K562 (cell line): ENCODE data around the gene FAM217B. TPM values are rescaled to one million over a fixed set of nuclear protein-coding genes. Genes with fewer than 3 reads are reported as not detected.

Source experiments
- ATAC-seq: fragments of 200-7000 bp; cut with Tn5 transposase; 3 replicates; pipeline ENCODE4 v1.9.1; 2020; ENCODE audit warnings: moderate library complexity
- BruUV-seq: library from RNA; stranded (reverse); fragments of 400-500 nt; replicated peaks from 2 replicates; lab custom pipeline; 2021; lab: Mats Ljungman, UMichigan
- CTCF ChIA-PET: fragments of 300-600 bp; formaldehyde crosslinking; extraction: SDS; loops from one replicate; lab custom pipeline; 2021; ENCODE audit warnings: low intra/inter-chr PET ratio; lab: Yijun Ruan, JAX
- POLR2A ChIA-PET: fragments of 300-600, 350-650 bp; sonication (Branson Sonifier 250); formaldehyde crosslinking; extraction: SDS; loops from one replicate; lab custom pipeline; 2021; ENCODE audit warnings: antibody characterized with exemption, inconsistent platforms; lab: Yijun Ruan, JAX
- DNase-seq, 4 experiments: peaks; one replicate each; pipeline versions ENCODE4 v3.0.0 to v3.0.0-alpha.2; 2011 to 2018; ENCODE audit warnings: low spot score in 3 of 4, mixed read lengths in 3 of 4; ENCODE audit errors: extremely low read depth in 1 of 4
- FAIRE-seq: peaks from 2 replicates; lab custom pipeline; 2011; peaks lifted over from hg19 to GRCh38; lab: Jason Lieb, UNC
- H2AFZ ChIP-seq: 2 replicates; pipeline ENCODE4 v1.6.0; 2011; ENCODE audit warnings: low read depth, low read length, control low read depth, inconsistent platforms
- H3K27ac ChIP-seq: fragments of 200-600 bp; 3 replicates; pipeline ENCODE4 v1.8.0; 2011; ENCODE audit warnings: low read depth, mild to moderate bottlenecking, control low read depth, inconsistent platforms, low read length, moderate library complexity, mixed read lengths; ENCODE audit errors: extremely low read depth
- H3K27me3 ChIP-seq, 2 experiments: fragments of 300-600 bp in 1 of 2; 2 replicates in 1 of 2; 3 replicates in 1 of 2; pipeline versions ENCODE4 v1.6.0 to v1.8.0; 2011; ENCODE audit warnings: inconsistent platforms in 2 of 2, low read length in 2 of 2, mild to moderate bottlenecking in 1 of 2, mixed read lengths in 1 of 2, moderate library complexity in 1 of 2; ENCODE audit not compliant: control insufficient read depth in 2 of 2, insufficient read depth in 2 of 2
- H3K36me3 ChIP-seq: fragments of 300-600 bp; 3 replicates; pipeline ENCODE4 v1.8.0; 2011; ENCODE audit warnings: mild to moderate bottlenecking, low read length, inconsistent platforms; ENCODE audit not compliant: control insufficient read depth, insufficient read depth
- H3K4me1 ChIP-seq, 2 experiments: fragments of 200-600 bp in 1 of 2; replicated peaks in 1 of 2; 2 replicates in 1 of 2; 3 replicates in 1 of 2; pipeline versions ENCODE4 v1.5.1 to v1.8.0; 2011; ENCODE audit warnings: inconsistent platforms in 2 of 2, low read length in 2 of 2, mild to moderate bottlenecking in 1 of 2, mixed read lengths in 1 of 2, moderate library complexity in 1 of 2; ENCODE audit not compliant: control insufficient read depth in 2 of 2, insufficient read depth in 2 of 2
- H3K4me2 ChIP-seq: 2 replicates; pipeline ENCODE4 v1.6.1; 2011; ENCODE audit warnings: low read length, control low read depth, inconsistent platforms, mixed read lengths; ENCODE audit not compliant: insufficient read depth
- H3K4me3 ChIP-seq: fragments of 200-600 bp; sonication (generic), shearing (Covaris generic); 2 replicates; pipeline ENCODE4 v1.5.1; 2016; ENCODE audit warnings: control low read depth, inconsistent platforms
- H3K79me2 ChIP-seq: fragments of 200-600 bp; 3 replicates; pipeline ENCODE4 v1.8.0; 2011; ENCODE audit warnings: low read length, inconsistent platforms; ENCODE audit not compliant: control insufficient read depth, insufficient read depth
- H3K9ac ChIP-seq, 2 experiments: 2 replicates each; pipeline versions ENCODE4 v1.6.0 to v1.6.1; 2011; ENCODE audit warnings: low read depth in 2 of 2, low read length in 2 of 2, control low read depth in 1 of 2, inconsistent platforms in 1 of 2, mild to moderate bottlenecking in 1 of 2, mixed read lengths in 1 of 2; ENCODE audit not compliant: insufficient read depth in 1 of 2
- H3K9me1 ChIP-seq: one replicate; pipeline ENCODE4 v1.6.0; 2011; ENCODE audit warnings: inconsistent platforms, mild to moderate bottlenecking, low read length, moderate library complexity; ENCODE audit not compliant: control insufficient read depth, insufficient read depth
- H3K9me3 ChIP-seq: replicated peaks from 2 replicates; pipeline ENCODE4 v1.5.1; 2011; ENCODE audit warnings: low read depth, low read length, inconsistent platforms; ENCODE audit not compliant: control insufficient read depth, insufficient read depth
- H4K20me1 ChIP-seq: replicated peaks from 2 replicates; pipeline ENCODE4 v1.6.1; 2011; ENCODE audit warnings: low read length, inconsistent platforms, mixed read lengths; ENCODE audit not compliant: control insufficient read depth, insufficient read depth
- CBFA2T3 ChIP-seq: fragments of 450-650 bp; IDR thresholded peaks from 2 replicates; pipeline ENCODE4 v1.6.1; 2017
- CHD1 ChIP-seq: fragments of 200-600 bp; sonication (generic); IDR thresholded peaks from one replicate; pipeline ENCODE4 v1.6.1; 2012; ENCODE audit warnings: mild to moderate bottlenecking, moderate library complexity, low read length, inconsistent platforms
- E2F4 ChIP-seq: sonication (generic); formaldehyde crosslinking; IDR thresholded peaks from 2 replicates; pipeline ENCODE4 v1.8.0; 2022; ENCODE audit warnings: mild to moderate bottlenecking, low read depth, missing genetic modification reagents
- KDM1A ChIP-seq, 2 experiments: fragments of 450-650 bp; IDR thresholded peaks; 2 replicates each; pipeline ENCODE4 v1.6.1; 2016; ENCODE audit warnings: mild to moderate bottlenecking in 2 of 2
- KLF6 ChIP-seq: fragments of 250-450 bp; sonication (Bioruptor Pico); IDR thresholded peaks from 2 replicates; pipeline ENCODE4 v1.4.0; 2020; ENCODE audit warnings: mild to moderate bottlenecking, moderate library complexity, borderline replicate concordance
- ZNF584 ChIP-seq: fragments of 200-800 bp; sonication (Bioruptor generic); IDR thresholded peaks from 2 replicates; pipeline ENCODE4 v1.6.1; 2016; ENCODE audit warnings: low read depth, mild to moderate bottlenecking, missing genetic modification characterization, missing compliant biosample characterization
- ZNF696 ChIP-seq: fragments of 250-450 bp; sonication (Bioruptor Pico); conservative IDR thresholded peaks from 2 replicates; pipeline ENCODE4 v1.4.0; 2020; ENCODE audit warnings: mild to moderate bottlenecking, moderate library complexity
- WGBS: fragments of 100-300 bp; shearing (Covaris generic); methylation state at CpG from one replicate; pipeline ENCODE4 v1.1.6; 2016; ENCODE audit warnings: low coverage, mixed read lengths; ENCODE audit not compliant: insufficient coverage; ENCODE audit errors: missing lambda C conversion rate; 5-methylcytosine and 5-hydroxymethylcytosine counted together
- in situ Hi-C: fragments of 300-500 bp; cut with MboI; formaldehyde crosslinking; loops from 4 replicates; pipeline ENCODE4 v1.15.0; 2018; ENCODE audit warnings: inconsistent platforms, mixed read lengths
- intact Hi-C: fragments of 100-400 bp; cut with micrococcal nuclease; formaldehyde crosslinking; loops from 2 replicates; pipeline ENCODE4 v1.14.2; 2022
- polyA plus RNA-seq, 8 experiments: library from polyadenylated mRNA; depleted of rRNA in 4 of 8; stranded (reverse) in 5 of 8; unstranded in 3 of 8; fragments of >200 nt; fragmentation: Nextera tagmentation in 2 of 8; fragmentation: Illumina TruSeq in 1 of 8; extraction: Ambion mirVana in 2 of 8; extraction: Trizol in 1 of 8; gene quantifications; 2 replicates each; pipeline versions ENCODE4 v1.2.1 to v1.2.3, GENCODE V29; 2011 to 2014; ENCODE audit warnings: inconsistent platforms in 1 of 8, missing spikeins in 1 of 8
- total RNA-seq, 7 experiments: library from RNA; depleted of rRNA in 6 of 7; stranded (reverse); fragments of >200 nt in 6 of 7; fragmentation: Illumina TruSeq in 2 of 7; extraction: Trizol in 2 of 7; gene quantifications; 2 replicates each; pipeline versions ENCODE4 v1.2.1 to v1.2.3, GENCODE V29; 2011 to 2021; ENCODE audit warnings: low replicate concordance in 1 of 7

Gene FAM217B
- total and polyA plus RNA-seq, 9 of the 15 experiments (the other 6 are each of a cell fraction or from before 2014, with no cell fraction given) = 4.8 to 11.4 (median 6.9) TPM

GRCh38 chr20:59942245-59942644, 2.1 kb downstream of the FAM217B start:
- intact Hi-C loops = no loop called here
- in situ Hi-C loops = no loop called here
- no TSS peak for BruUV-seq
- ATAC-seq = no peak
- 40% methylated on average over 2 of the region's 2 CpGs for WGBS
- FAIRE-seq = no peak
- ChIA-PET POLR2A (no interaction called here), CTCF (no interaction called here)
- H3K9me1 ChIP-seq = no peaks in the 10 kb centered on the region
- peaks cover 17% of the 10 kb centered on the region for H3K79me2 ChIP-seq
- peaks cover 6 to 14% of the 10 kb centered on the region in 2 experiments; a peak in 4 of 5 replicates for H3K4me1 ChIP-seq
- H3K27ac ChIP-seq = no peak overlapping the region
- TF ChIP-seq E2F4 (CRISPR knock-in tag) (no peak), KLF6 (CRISPR knock-in tag) (no peak), CHD1 (no peak), CBFA2T3 (0 out of 2 replicates have a peak, but pooled peaks have one; percentile 9), ZNF584 (CRISPR knock-in tag) (no peak), ZNF696 (CRISPR knock-in tag) (no peak), KDM1A (IDR thresholded peaks at IDR 0.05) (peak; percentile 61 to 71; a peak in 2 of 4 replicates)
- peak in 2 of 4 experiments; percentile 15 to 19 for DNase-seq
- no peak overlapping the region for H3K9ac ChIP-seq
- no peaks in the 10 kb centered on the region for H3K27me3 ChIP-seq
- H2AFZ ChIP-seq = no peak overlapping the region
- peaks cover 30% of the 10 kb centered on the region; the same call in 1 of the 3 replicates for H3K36me3 ChIP-seq
- H4K20me1 ChIP-seq = no peaks in the 10 kb centered on the region
- no peak overlapping the region for H3K4me2 ChIP-seq
- H3K4me3 ChIP-seq = no peak overlapping the region
- no peaks in the 10 kb centered on the region for H3K9me3 ChIP-seq
